HAP-1 (cell line): ENCODE results near the gene TTC28.
A peak's percentile ranks its signal among the peaks of the same experiment; 100 is the strongest.

Source experiments
- DNase-seq, 2 experiments: peaks; one replicate each; pipeline ENCODE4 v3.0.0-alpha.2; 2016 to 2020; ENCODE audit warnings: low spot score in 2 of 2
- H3K27me3 ChIP-seq: fragments of 250-450 bp; sonication (Bioruptor Pico); 2 replicates; pipeline ENCODE4 v1.5.1; 2020; ENCODE audit warnings: low read depth, mild to moderate bottlenecking, moderate library complexity
- H3K36me3 ChIP-seq: fragments of 250-450 bp; sonication (Bioruptor Pico); replicated peaks from 2 replicates; pipeline ENCODE4 v1.5.1; 2020; ENCODE audit warnings: mild to moderate bottlenecking
- H3K4me1 ChIP-seq: fragments of 250-450 bp; sonication (Bioruptor Pico); 2 replicates; pipeline ENCODE4 v1.5.1; 2020; ENCODE audit warnings: mild to moderate bottlenecking
- H3K4me3 ChIP-seq: fragments of 250-450 bp; sonication (Bioruptor Pico); 2 replicates; pipeline ENCODE4 v1.5.1; 2020; ENCODE audit warnings: mild to moderate bottlenecking, moderate library complexity
- H3K9me3 ChIP-seq: fragments of 250-450 bp; sonication (Bioruptor Pico); 2 replicates; pipeline ENCODE4 v1.5.1; 2020; ENCODE audit warnings: mild to moderate bottlenecking, moderate library complexity
- in situ Hi-C: fragments of 300-500 bp; cut with MboI; formaldehyde crosslinking; loops from 3 replicates; pipeline ENCODE4 v1.14.3; 2020; ENCODE audit warnings: low sequenced_read_pairs, inconsistent platforms, mixed read lengths

Gene TTC28

DNA sequence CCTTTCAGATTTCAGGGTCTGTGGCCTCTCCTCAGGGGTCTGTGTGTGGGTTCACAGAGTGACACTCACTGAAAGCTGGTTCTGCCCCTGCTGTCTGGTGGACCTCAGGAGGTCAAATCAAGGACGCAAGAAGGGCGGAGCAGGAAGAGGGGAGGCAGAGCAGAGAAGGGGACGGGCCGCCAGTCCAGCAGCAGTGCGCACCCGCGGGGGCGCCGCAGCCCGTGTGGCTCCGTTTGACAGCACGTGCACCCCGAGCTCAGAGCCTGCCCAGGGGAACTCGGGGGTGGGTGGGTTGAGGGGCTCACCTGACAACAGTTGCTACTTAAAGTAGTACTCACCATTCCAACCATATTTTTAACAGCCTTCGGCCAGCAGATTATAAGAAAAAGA, 689.2 kb downstream of the TTC28 start:
- Histone ChIP-seq H3K4me3 (no peak overlapping the region), H3K4me1 (no peaks in the 10 kb centered on the region), H3K27me3 (no peaks in the 10 kb centered on the region), H3K36me3 (peaks cover 5% of the 10 kb centered on the region), H3K9me3 (no peaks in the 10 kb centered on the region)
- in situ Hi-C loops = no loop called here
- DNase-seq = no peak

DNA sequence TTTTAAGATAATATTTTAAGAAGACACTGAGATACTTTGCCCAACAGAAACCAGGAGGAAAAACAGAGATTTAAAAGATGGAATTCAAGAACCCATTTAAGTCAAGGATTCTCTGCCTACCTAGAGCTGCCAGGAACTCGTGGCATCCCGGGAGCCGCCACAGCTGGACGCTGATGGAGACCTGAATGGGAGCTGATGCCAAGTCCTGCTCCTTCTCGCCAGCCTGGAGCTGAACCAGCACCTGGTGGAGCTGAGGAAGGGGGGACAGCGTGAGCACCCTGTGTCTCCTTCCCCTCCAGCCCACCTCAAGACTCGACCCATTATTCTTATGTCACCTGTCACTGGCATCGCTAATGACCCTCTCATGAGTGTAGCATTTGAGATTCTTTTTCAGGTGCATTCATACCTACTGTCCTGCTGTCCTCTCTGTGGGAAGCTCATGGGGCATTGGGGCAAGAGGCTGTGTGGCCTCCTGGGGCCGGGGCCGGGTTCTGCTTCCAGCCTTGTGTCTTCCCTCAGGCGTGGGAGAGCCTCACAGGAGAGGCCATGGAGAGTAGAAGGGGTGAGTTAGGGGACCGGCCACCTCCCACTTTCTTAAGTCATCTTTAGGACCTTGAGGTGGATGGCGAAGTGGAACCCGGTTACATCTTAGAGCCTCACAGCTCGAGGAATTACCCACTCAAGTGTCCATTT, 689.7 kb downstream of the TTC28 start:
- DNase-seq = peak in 1 of 2 experiments; percentile 3
- Histone ChIP-seq H3K9me3 (no peaks in the 10 kb centered on the region), H3K4me3 (no peak overlapping the region), H3K27me3 (no peaks in the 10 kb centered on the region), H3K36me3 (peaks cover 4% of the 10 kb centered on the region), H3K4me1 (no peaks in the 10 kb centered on the region)
- in situ Hi-C loops = no loop called here

DNA sequence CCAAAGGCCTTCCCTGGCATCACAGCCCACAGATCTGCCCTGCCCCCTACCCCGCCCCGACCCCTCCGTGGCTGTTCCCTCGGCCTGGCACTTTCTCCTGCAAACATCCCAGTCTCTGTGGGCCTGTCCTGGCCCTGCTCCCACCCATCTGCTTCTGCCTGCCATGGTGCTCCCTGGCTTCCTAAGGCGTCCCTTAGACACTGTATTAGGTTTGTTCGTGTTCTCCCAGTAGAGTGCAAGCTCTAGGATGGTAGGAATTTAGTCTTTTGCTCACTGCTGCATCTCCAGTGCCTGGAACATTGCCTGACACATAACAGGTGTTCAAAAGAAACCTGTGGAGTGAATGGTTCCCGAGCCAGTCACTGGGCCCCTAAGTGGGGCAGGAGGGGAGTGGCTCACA, 690.9 kb downstream of the TTC28 start:
- peak in 1 of 2 experiments; percentile 5 for DNase-seq
- H3K4me3 ChIP-seq = no peak overlapping the region
- H3K36me3 ChIP-seq = peaks cover 4% of the 10 kb centered on the region
- H3K4me1 ChIP-seq = no peaks in the 10 kb centered on the region
- H3K27me3 ChIP-seq = no peaks in the 10 kb centered on the region
- no peaks in the 10 kb centered on the region for H3K9me3 ChIP-seq
- in situ Hi-C loops = no loop called here

DNA sequence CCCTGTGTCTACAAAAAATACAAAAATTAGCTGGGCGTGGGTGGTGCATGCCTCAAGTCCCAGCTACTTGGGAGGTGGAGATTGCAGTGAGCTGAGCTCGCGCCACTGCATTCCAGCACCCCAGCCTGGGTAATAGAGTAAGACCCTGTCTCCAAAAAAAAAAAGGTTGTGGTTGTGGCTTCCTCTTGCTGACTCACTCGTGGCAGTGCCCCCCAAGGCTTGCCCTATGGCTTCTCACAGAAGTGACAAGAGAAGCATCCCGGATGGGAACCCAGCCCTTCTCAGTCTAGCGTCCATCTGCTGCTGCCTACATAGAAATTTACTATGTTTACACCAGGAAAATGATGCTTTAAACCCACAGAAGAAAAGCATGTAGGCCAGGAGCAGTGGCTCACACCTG, 692.1 kb downstream of the TTC28 start:
- peaks cover 14% of the 10 kb centered on the region for H3K36me3 ChIP-seq
- no peak for DNase-seq
- no peaks in the 10 kb centered on the region for H3K9me3 ChIP-seq
- H3K27me3 ChIP-seq = no peaks in the 10 kb centered on the region
- no peaks in the 10 kb centered on the region for H3K4me1 ChIP-seq
- H3K4me3 ChIP-seq = no peak overlapping the region
- in situ Hi-C loops = no loop called here

DNA sequence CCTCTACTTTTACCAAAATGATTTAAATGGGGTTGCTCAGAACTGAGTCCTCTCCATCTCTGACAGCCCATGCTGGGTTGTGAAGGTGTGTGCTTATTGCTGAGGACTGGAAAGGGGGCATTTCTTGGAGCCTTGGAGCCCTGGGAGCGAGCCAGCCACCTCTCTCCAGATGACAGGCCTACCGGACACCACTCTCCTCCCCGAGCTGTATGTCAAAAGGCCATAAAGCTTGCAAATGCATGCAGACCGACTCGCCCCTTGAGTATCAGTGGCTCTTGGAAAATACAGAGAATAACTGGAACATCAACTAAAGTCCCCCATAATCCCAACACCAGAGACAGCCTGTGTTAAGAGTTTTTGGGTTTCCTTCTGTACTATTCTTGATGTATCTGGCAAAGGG, 692.7 kb downstream of the TTC28 start:
- H3K36me3 ChIP-seq = peaks cover 16% of the 10 kb centered on the region
- H3K9me3 ChIP-seq = no peaks in the 10 kb centered on the region
- no peak for DNase-seq
- no peak overlapping the region for H3K4me3 ChIP-seq
- in situ Hi-C loops = no loop called here
- H3K4me1 ChIP-seq = no peaks in the 10 kb centered on the region
- H3K27me3 ChIP-seq = no peaks in the 10 kb centered on the region

DNA sequence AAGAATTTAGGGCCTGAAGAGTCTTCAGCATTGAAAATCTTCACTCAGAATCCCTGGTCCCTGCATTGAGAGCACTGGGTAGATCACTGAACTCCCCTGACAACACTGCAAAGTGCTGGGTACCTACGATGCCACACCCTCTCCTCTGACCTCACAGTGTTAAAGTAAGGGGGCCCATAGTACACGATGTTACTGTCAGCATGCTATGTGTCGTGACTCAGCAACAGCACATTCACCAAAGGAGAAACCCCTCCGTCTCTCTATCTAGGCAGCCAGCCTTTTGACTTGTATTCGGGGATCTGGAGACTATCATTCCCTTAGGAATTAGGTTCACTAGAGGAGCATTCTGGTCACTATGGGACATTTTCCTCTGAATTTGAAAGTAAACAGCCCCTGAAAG, 693.2 kb downstream of the TTC28 start:
- Histone ChIP-seq H3K9me3 (no peaks in the 10 kb centered on the region), H3K4me3 (no peak overlapping the region), H3K36me3 (peaks cover 16% of the 10 kb centered on the region), H3K27me3 (no peaks in the 10 kb centered on the region), H3K4me1 (no peaks in the 10 kb centered on the region)
- DNase-seq = no peak
- in situ Hi-C loops = no loop called here

DNA sequence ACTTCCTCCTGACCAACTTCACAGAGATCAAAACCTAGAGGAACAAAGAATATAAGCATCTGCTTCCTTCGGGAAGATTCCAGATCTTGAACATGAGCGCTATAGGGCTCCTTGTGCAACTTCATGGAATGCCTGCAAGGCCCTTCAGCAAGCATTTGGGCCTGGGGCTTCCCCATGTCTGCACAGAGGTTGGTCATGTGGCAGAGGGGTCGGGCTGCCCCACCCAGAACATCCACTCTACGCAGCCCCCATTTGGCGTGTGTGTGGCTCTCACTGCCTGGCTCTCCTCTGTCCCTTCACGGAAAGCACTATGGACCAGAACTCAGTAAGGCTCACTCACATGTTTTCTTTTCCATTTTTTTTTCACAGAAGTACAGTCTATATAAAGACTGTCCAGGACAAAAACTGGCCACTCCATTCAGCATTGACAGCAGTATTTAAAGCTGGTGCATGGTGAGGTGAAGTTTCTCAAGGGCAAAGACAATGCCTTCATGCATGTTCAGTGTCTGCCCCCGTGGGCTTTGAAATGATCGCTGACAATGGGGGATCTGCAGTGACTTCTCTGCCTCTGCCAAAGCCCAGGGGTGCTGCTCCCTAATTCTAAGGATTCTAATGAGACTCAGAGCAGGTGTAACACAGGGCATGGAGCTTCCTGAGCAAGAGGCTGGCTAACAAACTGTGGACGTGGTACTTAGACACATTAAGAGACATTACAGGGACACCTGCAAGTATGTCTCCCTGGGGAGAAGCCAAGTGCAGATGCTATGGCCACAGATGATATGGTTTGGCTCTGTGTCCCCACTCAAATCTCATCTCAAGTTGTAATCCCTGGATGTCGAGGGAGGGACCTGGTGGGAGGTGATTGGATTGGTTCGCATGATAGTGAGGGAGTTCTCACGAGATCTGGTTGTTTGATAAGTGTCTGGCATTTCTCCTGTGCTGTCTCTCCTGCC, 694.0 kb downstream of the TTC28 start:
- no peaks in the 10 kb centered on the region for H3K4me1 ChIP-seq
- H3K36me3 ChIP-seq = peaks cover 16% of the 10 kb centered on the region
- in situ Hi-C loops = no loop called here
- DNase-seq = no peak
- H3K9me3 ChIP-seq = no peaks in the 10 kb centered on the region
- no peaks in the 10 kb centered on the region for H3K27me3 ChIP-seq
- no peak overlapping the region for H3K4me3 ChIP-seq

DNA sequence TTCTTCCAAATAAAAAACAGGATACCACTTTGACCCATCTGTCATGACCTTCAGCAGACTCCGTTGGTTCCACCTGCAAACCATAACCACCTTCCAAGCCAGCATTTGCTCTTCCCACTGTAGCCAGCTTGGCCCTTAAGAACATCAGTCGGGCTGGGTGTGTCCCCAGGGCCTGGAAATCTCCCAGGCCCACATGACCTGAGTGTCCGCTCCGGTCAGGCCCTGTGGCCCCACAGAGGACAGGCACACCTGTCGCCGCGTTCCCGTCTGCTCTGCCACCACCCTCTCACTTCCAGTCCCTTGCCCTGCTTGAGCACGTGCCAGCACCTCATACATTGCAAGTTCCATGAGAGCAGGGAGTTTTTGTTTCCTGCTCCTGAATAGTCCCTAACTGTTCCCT, 694.9 kb downstream of the TTC28 start:
- in situ Hi-C loops = no loop called here
- H3K36me3 ChIP-seq = peaks cover 16% of the 10 kb centered on the region
- H3K27me3 ChIP-seq = no peaks in the 10 kb centered on the region
- H3K9me3 ChIP-seq = no peaks in the 10 kb centered on the region
- H3K4me1 ChIP-seq = no peaks in the 10 kb centered on the region
- no peak for DNase-seq
- no peak overlapping the region for H3K4me3 ChIP-seq

DNA sequence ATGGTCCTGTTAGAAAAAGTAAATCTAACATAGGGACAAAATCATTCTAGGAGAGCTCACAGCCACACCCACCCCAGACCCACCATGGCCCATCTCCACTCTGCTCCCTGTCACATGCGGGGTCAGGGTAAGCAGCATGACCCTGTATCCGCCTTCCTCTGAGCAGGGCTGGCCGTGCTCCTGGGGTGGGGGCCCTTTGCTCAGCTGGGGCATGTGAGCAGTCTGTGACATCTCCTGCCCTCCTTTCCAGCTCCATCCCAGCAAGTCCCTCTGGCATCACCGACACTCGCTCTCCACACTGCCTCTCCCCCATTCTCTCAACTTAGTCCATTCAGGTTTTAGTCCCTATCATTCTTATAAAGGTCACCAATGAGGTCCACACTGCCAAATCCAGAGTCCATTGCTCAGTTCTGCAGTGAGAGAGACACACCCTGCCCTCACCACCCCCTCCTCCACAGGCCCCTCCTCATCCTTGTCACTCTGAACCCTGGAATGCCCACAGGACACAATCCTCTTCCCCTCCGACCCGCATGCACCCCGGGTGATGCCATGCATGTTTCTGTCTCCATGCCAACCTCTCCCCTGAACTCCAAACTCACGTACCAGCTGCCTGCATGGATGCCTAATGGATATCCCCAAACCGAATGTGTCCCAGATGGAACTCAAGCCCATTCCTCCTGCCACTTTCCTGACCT, 695.5 kb downstream of the TTC28 start:
- no peak for DNase-seq
- in situ Hi-C loops = no loop called here

DNA sequence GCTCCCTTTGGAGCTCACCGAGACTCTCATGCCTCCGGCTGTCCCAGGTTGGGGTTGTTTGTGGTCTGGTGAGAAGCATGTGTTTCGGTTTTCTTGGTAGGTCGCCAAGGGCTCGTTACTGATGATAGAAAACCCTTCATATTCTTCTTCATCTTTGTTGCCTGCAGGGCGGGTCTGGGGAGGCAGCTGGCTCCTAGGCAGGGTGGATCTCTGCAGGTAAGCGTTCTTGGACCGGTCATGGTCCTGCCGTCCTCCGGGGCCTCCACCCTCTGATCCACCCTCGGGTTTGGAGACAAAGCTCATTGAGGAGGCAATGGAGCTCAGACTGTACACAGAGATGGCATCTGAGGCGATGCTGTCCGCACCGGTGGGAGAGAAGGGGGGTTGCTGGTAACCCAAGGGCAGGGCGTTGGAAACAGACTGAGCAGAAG, 696.3 kb downstream of the TTC28 start:
- no peak for DNase-seq
- in situ Hi-C loops = no loop called here
- H3K4me3 ChIP-seq = no peak overlapping the region

More for the DNA sequence above, 695.5 kb downstream of the TTC28 start:
- Histone ChIP-seq H3K27me3 (no peaks in the 10 kb centered on the region), H3K36me3 (peaks cover 16% of the 10 kb centered on the region), H3K9me3 (no peaks in the 10 kb centered on the region), H3K4me3 (no peak overlapping the region), H3K4me1 (no peaks in the 10 kb centered on the region)

DNA sequence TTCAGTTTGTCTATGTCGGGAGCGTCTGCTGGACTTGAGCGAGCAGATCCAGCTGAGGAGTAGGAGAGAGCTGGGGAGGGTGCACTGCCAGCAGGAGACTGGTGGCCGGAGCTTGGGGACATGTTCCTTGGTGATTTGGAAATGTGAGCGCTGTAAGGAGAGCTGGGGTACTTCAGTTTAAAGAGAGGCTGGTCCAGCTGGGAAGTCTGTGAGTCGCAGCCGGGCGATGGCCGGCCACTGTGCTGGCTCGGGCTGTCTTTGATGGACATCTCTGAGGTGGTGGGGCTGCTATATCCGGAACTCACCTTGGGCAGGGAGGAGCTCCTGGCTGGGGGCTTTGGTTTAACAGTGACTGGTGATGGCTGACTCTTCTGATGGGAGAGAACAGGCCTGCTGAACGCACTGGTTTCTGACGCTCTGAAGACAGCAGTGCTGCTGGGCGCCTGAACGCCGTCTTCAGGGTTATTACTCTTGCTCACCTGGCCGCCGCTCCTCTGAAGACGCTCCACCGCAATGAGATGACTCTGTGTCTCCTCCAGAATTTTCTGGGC, 696.9 kb downstream of the TTC28 start:
- Histone ChIP-seq H3K4me3 (no peak overlapping the region), H3K27me3 (no peaks in the 10 kb centered on the region), H3K9me3 (no peaks in the 10 kb centered on the region), H3K4me1 (no peaks in the 10 kb centered on the region), H3K36me3 (peaks cover 16% of the 10 kb centered on the region)
- DNase-seq = no peak
- in situ Hi-C loops = no loop called here

More for the DNA sequence above, 696.3 kb downstream of the TTC28 start:
- Histone ChIP-seq H3K4me1 (no peaks in the 10 kb centered on the region), H3K27me3 (no peaks in the 10 kb centered on the region), H3K9me3 (no peaks in the 10 kb centered on the region), H3K36me3 (peaks cover 16% of the 10 kb centered on the region)

DNA sequence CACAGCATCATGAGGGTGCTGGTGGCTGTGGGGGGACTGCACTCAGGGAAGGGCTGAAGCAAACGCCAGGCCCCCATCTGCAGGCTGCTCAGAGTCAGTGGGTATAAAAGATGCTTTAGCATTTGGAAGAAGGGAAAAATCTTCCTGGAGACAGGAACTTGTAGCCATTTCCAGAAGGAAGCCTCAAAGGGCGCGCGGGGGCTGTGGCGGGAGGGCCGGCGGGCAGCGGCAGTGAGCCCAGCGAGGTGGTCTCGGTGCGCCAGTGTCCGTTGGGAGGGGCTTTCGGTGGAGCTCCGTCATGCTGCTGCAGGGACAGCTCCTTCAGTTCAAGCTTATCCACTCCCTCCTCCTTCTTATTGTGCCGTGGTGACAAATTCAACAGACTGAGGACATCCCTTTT, 697.5 kb downstream of the TTC28 start:
- no peak overlapping the region for H3K4me3 ChIP-seq
- no peaks in the 10 kb centered on the region for H3K27me3 ChIP-seq
- H3K9me3 ChIP-seq = no peaks in the 10 kb centered on the region
- no peaks in the 10 kb centered on the region for H3K4me1 ChIP-seq
- in situ Hi-C loops = no loop called here
- peaks cover 16% of the 10 kb centered on the region for H3K36me3 ChIP-seq
- DNase-seq = no peak

DNA sequence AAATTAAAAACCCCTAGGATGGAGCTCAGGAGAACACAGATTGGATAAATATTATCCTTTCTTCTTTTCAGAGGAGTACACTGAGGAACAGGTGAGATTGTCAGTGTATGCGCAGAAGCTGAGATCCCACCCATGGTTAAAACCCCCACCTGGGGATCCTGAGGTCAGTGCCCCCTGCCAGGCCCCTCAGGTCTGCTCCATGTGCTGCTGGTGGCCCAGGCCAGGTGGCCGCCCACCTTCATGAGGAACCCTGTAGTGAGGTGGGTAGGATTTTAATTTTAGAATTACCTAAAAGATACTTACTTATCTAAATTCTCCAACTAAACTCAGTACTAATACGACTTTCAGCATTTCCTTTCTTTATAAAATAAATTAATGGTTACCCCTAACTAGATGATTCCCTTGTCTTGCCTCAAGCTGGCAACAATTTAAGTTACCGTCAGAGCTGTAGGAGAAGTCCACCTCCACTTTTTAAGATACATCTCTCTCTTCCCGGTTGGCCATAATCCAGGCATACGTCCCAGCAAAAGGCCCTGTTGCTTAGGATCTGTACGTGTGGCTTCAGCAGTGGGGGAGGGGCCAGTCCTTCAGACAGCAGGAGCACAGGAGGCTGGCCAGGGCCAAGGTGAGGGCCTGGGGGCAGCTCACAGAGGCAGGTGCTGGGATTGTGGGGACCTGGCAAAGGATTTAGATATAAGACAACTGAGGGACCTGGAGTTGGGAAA, 699.1 kb downstream of the TTC28 start:
- peak in 1 of 2 experiments; percentile 38 for DNase-seq
- in situ Hi-C loops = no loop called here

More for the DNA sequence above, 699.1 kb downstream of the TTC28 start:
- Histone ChIP-seq H3K27me3 (no peaks in the 10 kb centered on the region), H3K4me1 (no peaks in the 10 kb centered on the region), H3K36me3 (peaks cover 11% of the 10 kb centered on the region; the same call in 1 of the 2 replicates), H3K9me3 (no peaks in the 10 kb centered on the region), H3K4me3 (no peak overlapping the region)
